Measurements from ENCODE around the gene IL4R. TPM values are rescaled to one million over a fixed set of nuclear protein-coding genes. Genes with fewer than 3 reads are reported as not detected.
A peak's percentile ranks its signal among the peaks of the same experiment; 100 is the strongest.

IL4R gene
- total RNA-seq, 1 experiment from 2014 or later: 28.6 TPM

GRCh38 chr16:27405546-27406451 is 92.0 kb downstream of the IL4R start:
- no CpG with 5 or more reads among the region's 19 CpGs for WGBS (ENCODE audit: extremely low coverage, insufficient read length, low lambda C conversion rate)
- H4K5ac ChIP-seq (ENCODE audit: insufficient read length, low read depth, low read length): no peak overlapping the region
- H4K20me1 ChIP-seq (ENCODE audit: control insufficient read depth, insufficient read depth, insufficient read length): no peaks in the 10 kb centered on the region
- H3K79me1 ChIP-seq (ENCODE audit: insufficient read depth, low read depth, low read length, poor library complexity, severe bottlenecking): no peaks in the 10 kb centered on the region
- Mint-ChIP-seq H3K4me3 (no peak overlapping the region), H3K4me1 (peaks cover 26 to 30% of the 10 kb centered on the region in 2 experiments), H3K36me3 (ENCODE audit: insufficient read depth in 1 of 3, low read depth in 3 of 3) (no peaks in the 10 kb centered on the region; a peak in 1 of 7 replicates), H3K9me3 (peaks cover 0 to 6% of the 10 kb centered on the region in 2 experiments; a peak in 3 of 5 replicates), H3K27ac (peak overlapping the region in 1 of 3 experiments; percentile 20; a peak in 1 of 7 replicates), H3K27me3 (ENCODE audit: low read depth) (0 out of 2 replicates have a peak, but pooled peaks cover 1% of the 10 kb centered on the region)
- H3K4me1 ChIP-seq (ENCODE audit: insufficient read depth, low read length): no peaks in the 10 kb centered on the region
- H2BK12ac ChIP-seq (ENCODE audit: insufficient read length, low read depth, low read length): no peak overlapping the region
- DNase-seq: no peak
- no peaks in the 10 kb centered on the region for H3K79me2 ChIP-seq (ENCODE audit: insufficient read depth, low read length)
- H3K4me2 ChIP-seq (ENCODE audit: insufficient read depth, insufficient read length, low read length): no peak overlapping the region
- TF ChIP-seq CTCF (conservative IDR thresholded peaks at IDR 0.05): no peak
- no peaks in the 10 kb centered on the region for H3K9me3 ChIP-seq (ENCODE audit: control insufficient read depth, low read depth, low read length)
- H3K23ac ChIP-seq (ENCODE audit: insufficient read length, low read depth, low read length): no peak overlapping the region
- H3K14ac ChIP-seq (ENCODE audit: insufficient read depth, low read length): no peak overlapping the region
- H4K91ac ChIP-seq (ENCODE audit: insufficient read length, low read depth, low read length): no peak overlapping the region
- H2AK5ac ChIP-seq (ENCODE audit: insufficient read length, low read length): no peak overlapping the region
- H3K27me3 ChIP-seq (ENCODE audit: insufficient read depth, low read length): no peaks in the 10 kb centered on the region
- no peak overlapping the region for H2BK20ac ChIP-seq (ENCODE audit: low read depth, low read length, poor library complexity, severe bottlenecking)
- H3K27ac ChIP-seq (ENCODE audit: insufficient read length, low read depth, low read length): no peak overlapping the region
- no peak overlapping the region for H2AFZ ChIP-seq (ENCODE audit: low read length)
- no peak overlapping the region for H2BK120ac ChIP-seq (ENCODE audit: low read depth, low read length, poor library complexity, severe bottlenecking)
- no peak overlapping the region for H3K9ac ChIP-seq (ENCODE audit: extremely low read depth, insufficient read length, low read length)
- H2BK15ac ChIP-seq (ENCODE audit: low read depth, low read length): no peak overlapping the region
- H3K56ac ChIP-seq (ENCODE audit: insufficient read length, low read depth, low read length): no peak overlapping the region
- no peak overlapping the region for H3K4ac ChIP-seq (ENCODE audit: low read depth, low read length)
- H3K18ac ChIP-seq (ENCODE audit: insufficient read length, low read depth, low read length): no peak overlapping the region
- no peak overlapping the region for H3T11ph ChIP-seq (ENCODE audit: low read length)
- no peak overlapping the region for H4K8ac ChIP-seq (replicated peaks; ENCODE audit: insufficient read length, low read depth, low read length)
- H3K23me2 ChIP-seq (ENCODE audit: insufficient read length, low read depth, low read length, poor library complexity, severe bottlenecking): no peaks in the 10 kb centered on the region
- H2BK5ac ChIP-seq (ENCODE audit: insufficient read length, low read length): no peak overlapping the region
